Subcutaneous abdominal adipose tissue (tissue), 5 donors: ENCODE data around the gene TTC22.

Source experiments
- H3K27ac ChIP-seq: one replicate; pipeline ENCODE4 v1.7.0; 2013; ENCODE audit warnings: low read depth, mild to moderate bottlenecking, inconsistent platforms, low read length, moderate library complexity
- H3K27me3 ChIP-seq, 5 donors: one replicate each; pipeline ENCODE4 v1.7.0; 2013; ENCODE audit warnings: low read length in 5 of 5, inconsistent platforms in 1 of 5; ENCODE audit not compliant: control insufficient read depth in 5 of 5, insufficient read depth in 4 of 5
- H3K36me3 ChIP-seq, 5 donors: one replicate each; pipeline ENCODE4 v1.7.0; 2013; ENCODE audit warnings: low read length in 5 of 5; ENCODE audit not compliant: control insufficient read depth in 5 of 5, insufficient read depth in 5 of 5
- H3K4me1 ChIP-seq, 5 donors: one replicate each; pipeline ENCODE4 v1.7.0; 2013; ENCODE audit warnings: low read length in 5 of 5, mild to moderate bottlenecking in 3 of 5, moderate library complexity in 1 of 5; ENCODE audit not compliant: control insufficient read depth in 5 of 5, insufficient read depth in 5 of 5
- H3K4me3 ChIP-seq, 5 donors: one replicate each; pipeline ENCODE4 v1.7.0; 2013; ENCODE audit warnings: low read length in 5 of 5, low read depth in 1 of 5
- H3K9ac ChIP-seq, 5 donors: one replicate each; pipeline ENCODE4 v1.7.0; 2013; ENCODE audit warnings: low read length in 5 of 5, mild to moderate bottlenecking in 4 of 5, moderate library complexity in 3 of 5
- H3K9me3 ChIP-seq, 5 donors: one replicate each; pipeline ENCODE4 v1.7.0; 2013; ENCODE audit warnings: low read length in 5 of 5; ENCODE audit not compliant: control insufficient read depth in 5 of 5
- donor health status: healthy.
- donor health status: healthy.
- donor health status: healthy.
- donor health status: healthy.
- donor health status: healthy.

The TTC22 gene

DNA sequence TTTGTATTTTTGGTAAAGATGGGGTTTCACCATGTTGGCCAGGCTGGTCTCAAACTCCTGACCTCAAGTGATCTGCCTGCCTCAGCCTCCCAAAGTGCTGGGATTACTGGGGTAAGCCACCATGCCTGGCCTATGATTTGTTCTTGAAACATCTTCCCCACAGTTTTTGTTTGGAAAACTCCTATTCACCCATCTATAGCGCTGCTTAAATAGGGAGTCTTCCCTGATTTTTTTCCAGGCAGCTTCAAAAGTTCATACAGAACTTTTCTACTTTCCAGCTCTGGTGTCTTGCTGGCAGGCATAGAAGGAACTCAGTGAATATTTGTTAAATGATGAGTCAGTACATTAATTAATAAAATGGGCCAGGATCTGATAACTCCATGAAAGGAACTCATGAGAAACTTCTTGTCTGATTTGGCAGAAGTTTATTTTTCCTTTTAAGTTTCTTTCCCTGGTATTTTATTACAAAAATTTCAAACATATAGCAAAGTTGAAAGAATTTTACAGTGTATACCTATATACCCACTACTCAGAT is 33.0 kb upstream of the TTC22 start:
- Histone ChIP-seq H3K27me3 (peaks cover 0 to 5% (median 0%) of the 10 kb centered on the region in 5 donors), H3K9ac (no peak overlapping the region), H3K9me3 (peaks cover 4 to 18% (median 5%) of the 10 kb centered on the region in 5 donors), H3K36me3 (no peaks in the 10 kb centered on the region), H3K4me3 (no peak overlapping the region), H3K4me1 (peaks cover 0 to 7% (median 5%) of the 10 kb centered on the region in 5 donors), H3K27ac (no peak overlapping the region)

DNA sequence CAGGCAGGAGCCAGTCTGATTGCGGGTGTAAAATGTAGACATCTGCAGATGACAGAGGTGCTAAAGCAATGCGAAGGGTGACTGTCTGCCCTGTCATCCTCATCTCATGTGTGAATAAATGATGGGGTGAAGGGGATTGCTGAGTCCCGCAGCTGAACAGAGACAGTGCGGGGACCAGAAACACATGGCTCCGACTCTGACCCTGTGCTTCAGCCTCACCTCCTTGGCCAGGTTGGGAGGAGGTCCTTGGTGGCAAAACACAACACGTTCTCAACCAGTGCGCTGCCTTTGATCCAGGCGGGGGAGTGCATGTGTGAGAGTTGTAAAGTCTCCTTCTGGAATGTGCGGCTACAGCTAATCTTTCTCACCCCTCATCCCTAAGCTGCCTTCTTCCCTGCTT is 32.0 kb upstream of the TTC22 start:
- H3K36me3 ChIP-seq: no peaks in the 10 kb centered on the region
- H3K4me1 ChIP-seq: no peaks in the 10 kb centered on the region

DNA sequence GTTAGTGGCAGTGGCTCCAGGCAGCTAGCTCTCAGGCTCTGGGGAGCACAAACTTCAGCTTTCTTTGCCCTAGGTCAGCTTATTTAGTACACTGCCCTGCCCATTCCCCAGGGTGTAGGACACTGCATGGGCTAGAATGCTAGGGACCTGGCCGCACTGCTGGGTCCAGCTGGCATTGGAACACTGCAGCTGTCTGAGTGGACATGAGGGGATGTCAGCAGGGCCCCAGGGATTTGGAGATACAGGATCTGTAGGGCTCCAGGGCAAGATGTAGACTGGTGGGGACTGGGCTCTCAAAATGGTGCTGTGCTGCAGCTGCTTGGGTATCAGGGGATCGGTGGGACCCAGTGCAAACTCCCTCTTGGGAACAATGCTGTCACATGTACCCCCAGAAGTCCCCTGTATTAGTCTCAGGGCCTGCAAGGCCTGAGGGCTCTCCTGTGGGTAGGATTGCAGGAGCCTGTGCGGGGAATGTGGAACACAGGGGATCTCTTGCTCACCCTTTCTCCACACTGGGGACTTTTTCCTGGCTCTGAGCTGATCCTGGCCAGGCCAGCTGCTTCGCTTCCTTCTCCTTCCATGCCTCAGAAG is 25.2 kb upstream of the TTC22 start:
- no peaks in the 10 kb centered on the region for H3K27me3 ChIP-seq
- H3K9ac ChIP-seq: no peak overlapping the region
- H3K27ac ChIP-seq: no peak overlapping the region
- H3K36me3 ChIP-seq: no peaks in the 10 kb centered on the region
- H3K4me3 ChIP-seq: no peak overlapping the region
- no peaks in the 10 kb centered on the region for H3K4me1 ChIP-seq
- H3K9me3 ChIP-seq: peaks cover 5 to 47% (median 27%) of the 10 kb centered on the region in 5 donors

More for the DNA sequence above, 32.0 kb upstream of the TTC22 start:
- Histone ChIP-seq H3K9me3 (peaks cover 4 to 26% (median 7%) of the 10 kb centered on the region in 5 donors), H3K9ac (no peak overlapping the region), H3K27me3 (peaks cover 0 to 5% (median 0%) of the 10 kb centered on the region in 5 donors), H3K27ac (no peak overlapping the region), H3K4me3 (no peak overlapping the region)

DNA sequence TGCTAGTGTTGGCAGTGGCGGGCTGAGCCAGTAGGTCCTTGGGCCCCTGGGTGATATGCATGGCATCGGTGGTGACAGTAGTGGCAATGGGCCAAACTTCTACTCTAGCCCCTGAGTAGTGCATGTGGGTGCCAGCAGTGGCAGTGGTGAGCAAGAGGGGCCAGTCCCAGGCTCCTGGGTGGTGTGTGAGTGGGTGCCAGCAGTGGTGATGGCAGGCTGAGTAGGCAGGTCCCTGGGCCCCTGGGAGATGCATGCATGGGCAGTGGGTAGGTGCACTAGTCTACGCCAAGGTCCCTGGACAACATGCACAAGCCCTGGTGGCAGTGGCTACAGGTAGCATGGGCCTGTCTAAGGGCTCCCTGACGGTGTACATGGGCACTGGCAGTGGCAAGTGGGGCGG is 24.6 kb upstream of the TTC22 start:
- Histone ChIP-seq H3K9me3 (peaks cover 2 to 41% (median 23%) of the 10 kb centered on the region in 5 donors), H3K27me3 (no peaks in the 10 kb centered on the region), H3K4me3 (no peak overlapping the region), H3K36me3 (no peaks in the 10 kb centered on the region), H3K27ac (no peak overlapping the region), H3K9ac (no peak overlapping the region), H3K4me1 (no peaks in the 10 kb centered on the region)

DNA sequence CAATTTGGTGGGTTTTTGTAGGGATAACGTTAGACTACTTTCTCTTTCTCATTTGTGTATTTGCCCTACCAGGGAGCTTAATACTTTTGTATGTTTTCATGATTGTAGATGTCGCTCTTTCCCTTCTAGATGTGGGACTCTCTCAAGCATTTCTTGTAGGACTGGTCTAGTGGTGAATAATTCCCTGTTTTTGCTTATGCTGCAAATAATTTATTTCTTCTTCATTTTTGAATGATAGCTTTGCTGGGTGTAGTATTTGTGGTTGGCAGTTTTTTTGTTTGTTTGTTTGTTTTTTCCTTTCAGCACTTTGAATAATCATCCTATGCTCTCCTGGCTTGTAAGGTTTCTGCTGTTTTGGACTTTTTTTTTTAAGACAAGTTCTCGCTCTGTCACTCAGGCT is 22.5 kb upstream of the TTC22 start:
- Histone ChIP-seq H3K4me3 (no peak overlapping the region), H3K9ac (no peak overlapping the region), H3K27ac (no peak overlapping the region), H3K27me3 (no peaks in the 10 kb centered on the region), H3K36me3 (no peaks in the 10 kb centered on the region), H3K4me1 (no peaks in the 10 kb centered on the region), H3K9me3 (peaks cover 0 to 32% (median 23%) of the 10 kb centered on the region in 5 donors)

DNA sequence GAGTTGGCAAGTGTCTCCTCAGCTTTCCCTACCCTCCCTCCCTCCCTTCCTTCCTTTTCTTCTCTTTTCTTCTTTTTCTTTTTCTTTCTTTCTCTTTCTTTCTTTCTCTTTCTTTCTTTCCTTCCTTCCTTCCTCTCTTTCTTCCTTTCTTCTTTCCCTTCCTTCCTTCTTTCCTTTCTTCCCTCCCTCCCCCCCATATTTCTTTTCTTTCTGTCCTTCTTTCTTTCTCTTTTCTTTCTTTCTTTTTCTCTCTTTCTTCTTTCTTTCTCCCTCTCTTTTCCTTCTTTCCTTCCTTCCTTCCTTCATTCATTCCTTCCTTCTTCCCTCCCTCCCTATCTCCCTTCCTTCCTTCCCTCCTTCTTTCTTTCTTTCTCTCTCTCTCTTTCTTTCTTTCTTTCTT is 18.6 kb upstream of the TTC22 start:
- Histone ChIP-seq H3K9me3 (peaks cover 0 to 16% (median 9%) of the 10 kb centered on the region in 5 donors), H3K27me3 (no peaks in the 10 kb centered on the region), H3K36me3 (no peaks in the 10 kb centered on the region), H3K4me3 (no peak overlapping the region), H3K4me1 (no peaks in the 10 kb centered on the region), H3K9ac (no peak overlapping the region), H3K27ac (no peak overlapping the region)

DNA sequence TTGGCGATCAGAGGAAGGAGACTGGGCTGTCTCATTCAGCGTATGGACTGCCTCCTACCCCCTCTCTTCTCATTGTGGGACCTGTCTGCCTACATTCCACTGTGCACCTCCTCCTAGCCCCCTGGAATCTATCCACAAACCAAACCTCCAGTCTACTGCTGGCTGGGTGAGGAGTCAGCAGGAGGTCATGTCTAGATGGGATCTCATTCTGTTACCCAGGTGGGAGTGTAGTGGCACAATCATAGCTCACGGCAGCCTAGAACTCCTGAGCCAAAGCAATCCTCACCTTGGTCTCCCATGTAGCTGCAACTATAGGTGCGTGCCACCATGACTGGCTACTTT is 18.0 kb upstream of the TTC22 start:
- Histone ChIP-seq H3K27ac (no peak overlapping the region), H3K9ac (no peak overlapping the region), H3K9me3 (peaks cover 0 to 14% (median 5%) of the 10 kb centered on the region in 5 donors), H3K27me3 (peaks cover 0 to under 1% (median 0%) of the 10 kb centered on the region in 5 donors), H3K36me3 (no peaks in the 10 kb centered on the region), H3K4me1 (no peaks in the 10 kb centered on the region), H3K4me3 (no peak overlapping the region)

DNA sequence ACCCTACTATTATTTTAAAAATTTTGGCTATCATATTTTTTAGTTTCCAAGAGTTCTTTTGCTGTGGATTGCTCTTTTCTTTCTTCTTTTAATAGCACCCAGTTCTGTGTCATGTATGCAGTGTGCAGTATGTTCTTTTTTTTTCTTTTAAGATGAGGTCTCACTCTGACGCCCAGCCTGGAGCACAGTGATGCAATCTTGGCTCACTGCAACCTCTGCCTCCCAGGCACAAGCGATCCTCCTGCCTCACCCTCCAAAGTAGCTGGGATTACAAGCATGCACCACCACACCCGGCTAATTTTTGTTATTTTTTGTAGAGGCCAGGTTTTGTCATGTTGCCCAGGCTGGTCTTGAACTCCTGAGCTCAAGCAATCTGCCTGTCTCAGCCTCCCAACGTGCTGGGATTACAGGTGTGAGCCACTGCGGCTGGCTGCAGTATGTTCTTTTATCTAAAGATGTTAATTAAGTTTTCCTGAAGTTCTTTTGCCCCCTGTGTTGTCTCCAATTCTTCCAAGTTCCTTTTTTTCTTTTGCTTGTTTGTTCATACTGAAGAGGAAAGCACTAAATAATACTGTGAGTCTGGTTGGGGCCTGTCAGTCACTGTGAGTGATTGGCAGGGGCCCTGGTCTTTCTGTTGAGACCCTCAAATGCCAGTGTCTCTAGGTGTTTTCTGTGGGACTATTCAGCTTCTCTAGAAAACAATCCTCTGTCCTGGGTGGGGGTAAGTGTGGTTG is 17.5 kb upstream of the TTC22 start:
- Histone ChIP-seq H3K27ac (no peak overlapping the region), H3K4me3 (no peak overlapping the region), H3K9me3 (peaks cover 0 to 9% (median under 1%) of the 10 kb centered on the region in 5 donors), H3K27me3 (peaks cover 0 to 4% (median 0%) of the 10 kb centered on the region in 5 donors), H3K9ac (no peak overlapping the region), H3K36me3 (no peaks in the 10 kb centered on the region), H3K4me1 (no peaks in the 10 kb centered on the region)

DNA sequence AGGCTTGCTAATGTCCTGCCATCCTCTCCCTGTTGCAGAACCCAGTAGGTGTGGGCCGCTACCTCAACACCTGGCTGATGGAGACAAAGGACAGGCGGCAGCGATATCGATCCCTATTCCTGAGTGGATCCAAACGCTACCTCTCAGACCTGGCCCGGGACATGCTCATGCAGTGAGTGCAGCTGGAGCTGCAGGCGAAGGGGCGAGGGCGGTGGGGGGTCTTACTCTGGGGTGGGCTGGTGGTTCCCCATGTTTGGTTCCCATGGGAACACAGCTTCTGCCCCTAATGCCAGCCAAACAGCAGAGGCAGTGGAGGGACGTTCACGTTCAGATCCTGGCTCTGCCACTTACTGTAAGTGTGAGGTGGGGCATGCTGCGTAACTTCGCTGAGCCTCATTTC is 15.8 kb upstream of the TTC22 start:
- Histone ChIP-seq H3K4me1 (no peaks in the 10 kb centered on the region), H3K27me3 (peaks cover 0 to 10% (median 0%) of the 10 kb centered on the region in 5 donors), H3K9ac (no peak overlapping the region), H3K27ac (no peak overlapping the region), H3K36me3 (no peaks in the 10 kb centered on the region), H3K4me3 (no peak overlapping the region), H3K9me3 (no peaks in the 10 kb centered on the region)

DNA sequence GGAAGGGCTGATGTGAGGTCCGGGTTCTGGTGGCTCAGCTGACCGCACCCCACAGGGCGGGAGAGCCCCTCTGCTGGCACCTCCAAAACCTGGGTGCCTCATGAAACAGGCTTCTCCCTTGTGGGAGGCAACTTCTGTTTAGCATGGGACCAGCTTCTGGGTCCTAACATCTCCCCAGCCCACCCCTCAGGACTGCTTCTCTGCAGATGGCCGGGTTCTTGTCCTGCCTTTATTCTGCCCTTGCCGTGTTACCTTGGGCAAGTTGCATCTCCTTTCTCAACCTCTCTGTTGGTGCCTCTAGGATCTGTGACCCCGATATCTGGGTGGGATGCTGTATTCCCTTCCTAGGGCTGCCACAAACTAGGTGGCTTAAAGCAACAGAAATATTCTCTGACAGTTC is 15.0 kb upstream of the TTC22 start:
- no peak overlapping the region for H3K27ac ChIP-seq

More for the DNA sequence above, 15.0 kb upstream of the TTC22 start:
- H3K4me1 ChIP-seq: no peaks in the 10 kb centered on the region
- peaks cover 0 to 10% (median 0%) of the 10 kb centered on the region in 5 donors for H3K27me3 ChIP-seq
- no peak overlapping the region for H3K9ac ChIP-seq
- H3K4me3 ChIP-seq: no peak overlapping the region
- H3K9me3 ChIP-seq: no peaks in the 10 kb centered on the region
- no peaks in the 10 kb centered on the region for H3K36me3 ChIP-seq
